ENCODE measurements around the gene CDT1. TPM values are rescaled to one million over a fixed set of nuclear protein-coding genes. Genes with fewer than 3 reads are reported as not detected.

Gene CDT1
- total RNA-seq, 1 experiment from 2014 or later, result 43.0 TPM

GRCh38 chr16:88763502-88764053 is 40.0 kb upstream of the CDT1 start:
- ChIA-PET POLR2A (ENCODE audit: unreplicated experiment) (no interaction called here), CTCF (interaction anchor here (0.8 kb wide), 1 partner anchor 26 kb away, joined by 4 read pairs; no protein-coding TSS in a partner anchor)
- Histone ChIP-seq H3F3A (ENCODE audit: low read length, unreplicated experiment) (no peaks in the 10 kb centered on the region), H3K27ac (ENCODE audit: low read length) (no peak overlapping the region), H3K9me2 (replicated peaks; ENCODE audit: low read length) (no peaks in the 10 kb centered on the region), H3K27me3 (ENCODE audit: low read length) (no peaks in the 10 kb centered on the region), H2AFZ (ENCODE audit: low read length) (no peak overlapping the region), H3K36me3 (ENCODE audit: low read depth, low read length) (no peaks in the 10 kb centered on the region), H3K79me2 (ENCODE audit: low read length) (peaks cover 98% of the 10 kb centered on the region), H3K4me2 (ENCODE audit: low read length) (no peak overlapping the region), H4K20me1 (ENCODE audit: low read length) (peaks cover 9% of the 10 kb centered on the region; the same call in 1 of the 2 replicates), H3K4me1 (ENCODE audit: insufficient read depth, low read length) (peaks cover 33% of the 10 kb centered on the region), H3K4me3 (ENCODE audit: low read length) (no peak overlapping the region), H3K9ac (ENCODE audit: low read length) (no peak overlapping the region), H3K9me3 (ENCODE audit: low read length) (no peaks in the 10 kb centered on the region)
- ATAC-seq, result no peak
- no peak for TF ChIP-seq EZH2phosphoT487 (IDR thresholded peaks at IDR 0.05; ENCODE audit: borderline replicate concordance, low read length)
- TF ChIP-seq EZH2 (IDR thresholded peaks at IDR 0.05; ENCODE audit: low read length, unreplicated experiment), result no peak
- no peak for TF ChIP-seq CTCF (conservative IDR thresholded peaks at IDR 0.05; ENCODE audit: low read depth, low read length)
- no peak for DNase-seq
- intact Hi-C loops (cut with micrococcal nuclease), result no loop called here
- no TSS peak for BruUV-seq (replicated peaks)

- Histone ChIP-seq H3K27me3 (ENCODE audit: low read length) (no peaks in the 10 kb centered on the region), H3K9me3 (ENCODE audit: low read length) (no peaks in the 10 kb centered on the region), H3K4me2 (ENCODE audit: low read length) (no peak overlapping the region), H3F3A (ENCODE audit: low read length, unreplicated experiment) (no peaks in the 10 kb centered on the region), H3K9ac (ENCODE audit: low read length) (no peak overlapping the region), H3K79me2 (ENCODE audit: low read length) (peaks cover 98% of the 10 kb centered on the region), H4K20me1 (ENCODE audit: low read length) (peaks cover 4% of the 10 kb centered on the region; the same call in 1 of the 2 replicates), H3K4me1 (ENCODE audit: insufficient read depth, low read length) (peaks cover 29% of the 10 kb centered on the region), H3K9me2 (replicated peaks; ENCODE audit: low read length) (no peaks in the 10 kb centered on the region), H3K4me3 (ENCODE audit: low read length) (no peak overlapping the region), H2AFZ (ENCODE audit: low read length) (no peak overlapping the region), H3K27ac (ENCODE audit: low read length) (no peak overlapping the region), H3K36me3 (ENCODE audit: low read depth, low read length) (no peaks in the 10 kb centered on the region)
- no peak for TF ChIP-seq EZH2phosphoT487 (IDR thresholded peaks at IDR 0.05; ENCODE audit: borderline replicate concordance, low read length)
- TF ChIP-seq CTCF (conservative IDR thresholded peaks at IDR 0.05; ENCODE audit: low read depth, low read length), result no peak
- no peak for TF ChIP-seq EZH2 (IDR thresholded peaks at IDR 0.05; ENCODE audit: low read length, unreplicated experiment)
- ChIA-PET POLR2A (ENCODE audit: unreplicated experiment) (no interaction called here), CTCF (no interaction called here)
- DNase-seq (no peak), ATAC-seq (no peak)
- intact Hi-C loops (cut with micrococcal nuclease), result no loop called here
- BruUV-seq (replicated peaks), result no TSS peak
Observed at GRCh38 chr16:88764080-88764479, 39.5 kb upstream of the CDT1 start.

- no peak overlapping the region for H2AFZ ChIP-seq (ENCODE audit: low read length)
- peaks cover 37% of the 10 kb centered on the region for H3K4me1 ChIP-seq (ENCODE audit: insufficient read depth, low read length)
- H3K9me3 ChIP-seq (ENCODE audit: low read length), result no peaks in the 10 kb centered on the region
- intact Hi-C loops (cut with micrococcal nuclease), result no loop called here
- DNase-seq (peak; percentile 83), ATAC-seq (peak; percentile 73)
- no peak for TF ChIP-seq EZH2phosphoT487 (IDR thresholded peaks at IDR 0.05; ENCODE audit: borderline replicate concordance, low read length)
- no peak for TF ChIP-seq CTCF (conservative IDR thresholded peaks at IDR 0.05; ENCODE audit: low read depth, low read length)
- TF ChIP-seq EZH2 (IDR thresholded peaks at IDR 0.05; ENCODE audit: low read length, unreplicated experiment), result no peak
- H4K20me1 ChIP-seq (ENCODE audit: low read length), result peaks cover 8% of the 10 kb centered on the region; the same call in 1 of the 2 replicates
- no peaks in the 10 kb centered on the region for H3F3A ChIP-seq (ENCODE audit: low read length, unreplicated experiment)
- no peaks in the 10 kb centered on the region for H3K36me3 ChIP-seq (ENCODE audit: low read depth, low read length)
- H3K4me2 ChIP-seq (ENCODE audit: low read length), result peak overlapping the region; percentile 16
- BruUV-seq (replicated peaks), result no TSS peak
- H3K9me2 ChIP-seq (replicated peaks; ENCODE audit: low read length), result no peaks in the 10 kb centered on the region
- H3K27ac ChIP-seq (ENCODE audit: low read length), result no peak overlapping the region; the same call in 1 of the 2 replicates
- H3K79me2 ChIP-seq (ENCODE audit: low read length), result peaks cover 98% of the 10 kb centered on the region
- H3K27me3 ChIP-seq (ENCODE audit: low read length), result no peaks in the 10 kb centered on the region
- ChIA-PET POLR2A (ENCODE audit: unreplicated experiment) (no interaction called here), CTCF (interaction anchor here (0.6 to 0.7 kb wide), 2 partner anchors 21 to 83 kb away, joined by 3 read pairs; no protein-coding TSS in a partner anchor)
- no peak overlapping the region for H3K9ac ChIP-seq (ENCODE audit: low read length)
- no peak overlapping the region for H3K4me3 ChIP-seq (ENCODE audit: low read length)
Observed at GRCh38 chr16:88764913-88765349, 38.7 kb upstream of the CDT1 start.

Data from PC-3 (cell line).